GM13976 (cell line): ENCODE measurements around the gene KNCN.

Experiments used
- DNase-seq: peaks from one replicate; pipeline ENCODE4 v3.0.0; 2012; ENCODE audit warnings: low spot score
- CTCF ChIP-seq: IDR thresholded peaks from 2 replicates; pipeline ENCODE4 v1.5.1; 2012; ENCODE audit warnings: borderline replicate concordance, mild to moderate bottlenecking; ENCODE audit not compliant: insufficient read depth; ENCODE audit errors: extremely low read depth, missing control alignments, control extremely low read depth
- in situ Hi-C: fragments of 300-500 bp; cut with MboI; formaldehyde crosslinking; loops from one replicate; pipeline ENCODE4 v1.12.0; 2022; ENCODE audit warnings: low sequenced_read_pairs, mixed read lengths, inconsistent platforms; ENCODE audit not compliant: unreplicated experiment

KNCN gene

DNA sequence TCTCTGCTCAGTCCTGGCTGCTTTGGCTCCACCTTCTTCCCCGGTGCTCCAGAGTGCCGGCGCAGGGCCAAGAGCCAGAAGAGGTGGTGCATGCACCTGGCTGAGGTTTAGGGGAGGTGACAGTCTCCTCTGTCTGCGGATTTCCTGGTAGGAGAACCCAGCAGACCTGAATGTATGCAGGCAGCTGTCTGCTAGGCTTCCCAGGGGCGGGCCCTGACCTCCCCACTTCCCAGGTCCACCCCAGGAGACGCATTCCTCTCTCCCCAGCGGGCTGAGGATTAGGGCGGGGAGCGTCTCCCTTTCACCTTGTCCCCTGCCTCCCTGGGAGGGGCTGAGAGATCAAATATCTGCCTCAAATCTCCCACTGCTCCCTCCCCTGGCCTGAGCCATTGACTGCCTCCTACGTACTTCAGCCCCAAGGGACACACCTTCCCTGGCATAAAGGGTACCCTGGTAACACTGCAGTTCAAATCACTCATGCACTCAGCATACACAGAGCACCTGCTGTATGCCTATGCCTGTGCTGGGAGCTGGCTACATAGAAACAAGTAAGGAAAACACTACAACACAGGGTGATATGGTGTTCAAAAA, 34.3 kb downstream of the KNCN start:
- TF ChIP-seq CTCF: no peak
- in situ Hi-C loops: no loop called here
- DNase-seq: no peak

DNA sequence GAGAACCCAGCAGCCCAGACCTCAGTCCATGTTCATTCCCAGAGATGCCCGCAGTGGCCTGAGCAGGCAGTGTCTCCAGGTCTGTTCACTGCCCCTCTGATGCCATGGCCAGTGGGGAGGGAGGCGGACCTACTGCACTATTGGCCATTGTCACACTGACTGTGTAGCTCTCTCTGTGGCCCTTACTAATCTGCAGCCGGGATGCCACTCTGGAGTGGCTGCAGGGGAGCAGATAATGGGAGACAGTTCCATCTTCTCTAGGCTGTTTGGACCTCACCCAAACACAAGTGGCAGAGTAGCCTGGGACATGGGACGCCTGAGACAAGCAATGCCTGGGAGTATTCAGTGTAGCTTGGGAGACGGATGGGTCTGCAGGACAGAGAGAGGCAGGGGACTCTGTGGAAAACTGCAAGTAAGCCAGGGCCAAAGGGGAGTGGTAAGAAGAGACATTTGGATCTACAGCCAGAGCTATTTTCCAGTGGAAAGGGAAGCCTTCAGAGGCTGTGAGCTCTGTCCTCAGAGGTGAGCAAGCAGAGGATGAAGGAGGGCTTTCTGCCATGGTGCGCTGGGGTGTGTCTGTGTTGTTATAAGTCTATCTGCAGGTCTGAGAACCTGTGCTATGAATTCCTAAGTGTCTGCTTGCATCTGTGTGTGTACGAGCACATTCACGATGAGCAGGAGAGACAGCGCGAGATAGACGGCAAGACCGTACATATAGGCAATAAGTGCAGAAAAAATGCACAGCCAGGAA, 35.1 kb downstream of the KNCN start:
- TF ChIP-seq CTCF: no peak
- no peak for DNase-seq
- in situ Hi-C loops: no loop called here

GRCh38 chr1:46515576-46515975, 35.9 kb downstream of the KNCN start:
- in situ Hi-C loops: no loop called here
- no peak for TF ChIP-seq CTCF
- no peak for DNase-seq

GRCh38 chr1:46513536-46513935, 37.9 kb downstream of the KNCN start:
- in situ Hi-C loops: no loop called here
- no peak for DNase-seq
- no peak for TF ChIP-seq CTCF

DNA sequence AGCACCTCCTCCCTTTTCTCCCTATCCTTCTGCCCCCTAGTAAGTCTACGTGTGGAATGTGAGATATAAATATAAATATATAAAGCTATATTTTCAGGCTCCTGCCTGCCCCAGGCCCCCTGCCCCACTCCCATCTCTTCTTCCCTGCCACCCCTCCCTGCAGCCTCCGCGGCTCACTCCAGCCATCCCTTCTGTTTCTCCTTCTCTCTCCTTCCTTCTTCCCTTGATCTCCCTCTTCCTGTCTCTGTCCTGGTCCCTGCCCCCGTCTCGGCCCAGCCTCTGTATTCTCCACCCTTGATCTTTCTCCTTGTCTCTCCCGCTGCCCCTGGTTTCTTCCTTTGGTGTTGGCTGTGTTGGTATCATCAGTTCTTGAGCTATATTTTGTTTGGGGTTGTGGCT, 38.7 kb downstream of the KNCN start:
- no peak for TF ChIP-seq CTCF
- in situ Hi-C loops: no loop called here
- DNase-seq: no peak

GRCh38 chr1:46512135-46512791, 39.2 kb downstream of the KNCN start:
- no peak for TF ChIP-seq CTCF
- in situ Hi-C loops: no loop called here
- no peak for DNase-seq

DNA sequence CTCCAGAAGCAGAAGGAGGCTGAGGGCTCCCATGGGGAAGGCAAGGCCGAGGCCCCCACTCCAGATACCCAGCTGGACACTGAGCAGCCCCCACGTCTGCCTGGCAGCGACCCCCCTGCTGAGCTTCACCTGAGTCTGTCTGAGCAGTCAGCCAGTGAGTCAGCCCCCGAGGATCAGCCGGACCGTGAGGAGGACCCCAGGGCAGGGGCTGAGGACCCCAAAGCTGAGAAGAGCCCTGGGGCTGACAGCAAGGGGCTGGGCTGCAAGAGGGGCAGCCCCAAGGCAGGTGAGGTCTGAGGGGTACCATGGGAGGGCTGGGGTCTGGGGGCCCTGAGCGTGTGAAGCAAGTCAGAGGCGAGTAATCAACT, 40.5 kb downstream of the KNCN start:
- DNase-seq: no peak
- in situ Hi-C loops: no loop called here
- no peak for TF ChIP-seq CTCF
